Muscle of leg (tissue), 11 donors: ENCODE results near the gene TGFB1I1. TPM values are rescaled to one million over a fixed set of nuclear protein-coding genes. Genes with fewer than 3 reads are reported as not detected.

Experiments
- DNase-seq: peaks from one replicate; pipeline ENCODE4 v3.0.0; 2013
- H3K27ac ChIP-seq: one replicate; pipeline ENCODE4 v1.5.1; 2013; ENCODE audit warnings: mild to moderate bottlenecking, low read length, control low read depth
- H3K27me3 ChIP-seq: one replicate; pipeline ENCODE4 v1.6.1; 2013; ENCODE audit warnings: low read length; ENCODE audit not compliant: control insufficient read depth, insufficient read depth
- H3K36me3 ChIP-seq: one replicate; pipeline ENCODE4 v1.6.1; 2013; ENCODE audit warnings: low read length; ENCODE audit not compliant: control insufficient read depth, insufficient read depth
- H3K4me1 ChIP-seq: one replicate; pipeline ENCODE4 v1.6.1; 2013; ENCODE audit warnings: low read length; ENCODE audit not compliant: control insufficient read depth, insufficient read depth
- H3K4me3 ChIP-seq: one replicate; pipeline ENCODE4 v1.5.1; 2013; ENCODE audit warnings: low read length, control low read depth
- H3K9me3 ChIP-seq: replicated peaks from 2 replicates; pipeline ENCODE4 v1.6.1; 2013; ENCODE audit warnings: low read depth, low read length; ENCODE audit not compliant: control insufficient read depth
- WGBS: methylation state at CpG from one replicate; pipeline ENCODE4 v1.1.5; 2013; ENCODE audit warnings: missing lambda C conversion rate; ENCODE audit not compliant: insufficient coverage; 5-methylcytosine and 5-hydroxymethylcytosine counted together
- polyA plus RNA-seq, 8 donors: library from polyadenylated mRNA; unstranded; fragments of 120-200 nt; gene quantifications; one replicate each; pipeline versions ENCODE4 v1.2.1 to v1.2.3, GENCODE V29; 2013; ENCODE audit warnings: inconsistent platforms in 1 of 8, low replicate concordance in 1 of 8; ENCODE audit not compliant: insufficient read length in 8 of 8, insufficient read depth in 1 of 8
- total RNA-seq: library from RNA; stranded (reverse); fragments of 120-200 nt; gene quantifications from one replicate; pipeline ENCODE4 v1.2.4, GENCODE V29; 2013

TGFB1I1 gene
- total and polyA plus RNA-seq, 9 donors, result 29.9 to 127 (median 84.6) TPM

- 75% methylated on average over 1 of the region's 5 CpGs for WGBS
- Histone ChIP-seq H3K27ac (no peak overlapping the region), H3K4me3 (no peak overlapping the region), H3K9me3 (no peaks in the 10 kb centered on the region), H3K4me1 (peaks cover 39% of the 10 kb centered on the region), H3K36me3 (peaks cover 7% of the 10 kb centered on the region), H3K27me3 (no peaks in the 10 kb centered on the region)
- DNase-seq, result no peak
Measured at GRCh38 chr16:31451201-31451600, 20.8 kb upstream of the TGFB1I1 start.

- peaks cover 44% of the 10 kb centered on the region for H3K4me1 ChIP-seq
- H3K9me3 ChIP-seq, result no peaks in the 10 kb centered on the region
- 20% methylated on average over 3 of the region's 11 CpGs for WGBS
Measured at GRCh38 chr16:31451681-31452351, 20.1 kb upstream of the TGFB1I1 start.

GRCh38 chr16:31452631-31453106 lies 19.3 kb upstream of the TGFB1I1 start:
- H3K4me3 ChIP-seq, result no peak overlapping the region
- H3K27me3 ChIP-seq, result no peaks in the 10 kb centered on the region
- H3K36me3 ChIP-seq, result peaks cover 14% of the 10 kb centered on the region
- WGBS, result no CpG with 5 or more reads among the region's 3 CpGs
- peaks cover 52% of the 10 kb centered on the region for H3K4me1 ChIP-seq
- peak overlapping the region; percentile 44 for H3K27ac ChIP-seq
- no peaks in the 10 kb centered on the region for H3K9me3 ChIP-seq
- peak; percentile 82 for DNase-seq

More at GRCh38 chr16:31451681-31452351, 20.1 kb upstream of the TGFB1I1 start:
- H3K27me3 ChIP-seq, result no peaks in the 10 kb centered on the region
- peaks cover 11% of the 10 kb centered on the region for H3K36me3 ChIP-seq
- H3K27ac ChIP-seq, result no peak overlapping the region
- DNase-seq, result peak; percentile 63
- no peak overlapping the region for H3K4me3 ChIP-seq

GRCh38 chr16:31453255-31454204 lies 18.4 kb upstream of the TGFB1I1 start:
- Histone ChIP-seq H3K36me3 (peaks cover 14% of the 10 kb centered on the region), H3K27ac (peak overlapping the region; percentile 62), H3K4me3 (no peak overlapping the region), H3K4me1 (peaks cover 59% of the 10 kb centered on the region), H3K9me3 (no peaks in the 10 kb centered on the region), H3K27me3 (no peaks in the 10 kb centered on the region)
- 37% methylated on average over 11 of the region's 20 CpGs for WGBS
- peak; percentile 74 for DNase-seq

- WGBS, result 65% methylated on average over 4 of the region's 17 CpGs
- H3K27ac ChIP-seq, result no peak overlapping the region
- peaks cover 66% of the 10 kb centered on the region for H3K4me1 ChIP-seq
Measured at GRCh38 chr16:31455601-31456314, 16.2 kb upstream of the TGFB1I1 start.

GRCh38 chr16:31456988-31457360 lies 15.0 kb upstream of the TGFB1I1 start:
- Histone ChIP-seq H3K9me3 (no peaks in the 10 kb centered on the region), H3K36me3 (peaks cover 17% of the 10 kb centered on the region), H3K27me3 (no peaks in the 10 kb centered on the region), H3K27ac (no peak overlapping the region), H3K4me3 (no peak overlapping the region), H3K4me1 (peaks cover 63% of the 10 kb centered on the region)
- DNase-seq, result no peak
- 44% methylated on average over 5 of the region's 8 CpGs for WGBS

More at GRCh38 chr16:31455601-31456314, 16.2 kb upstream of the TGFB1I1 start:
- H3K4me3 ChIP-seq, result no peak overlapping the region
- H3K27me3 ChIP-seq, result no peaks in the 10 kb centered on the region
- DNase-seq, result no peak
- peaks cover 14% of the 10 kb centered on the region for H3K36me3 ChIP-seq
- no peaks in the 10 kb centered on the region for H3K9me3 ChIP-seq

GRCh38 chr16:31458073-31458843 lies 13.7 kb upstream of the TGFB1I1 start:
- under 1% methylated on average over 39 of the region's 42 CpGs for whole genome bisulfite sequencing
- Histone ChIP-seq H3K27me3 (no peaks in the 10 kb centered on the region), H3K27ac (peak overlapping the region; percentile 99), H3K4me1 (peaks cover 54% of the 10 kb centered on the region), H3K4me3 (peak overlapping the region; percentile 89), H3K36me3 (peaks cover 29% of the 10 kb centered on the region), H3K9me3 (no peaks in the 10 kb centered on the region)
- no peak for DNase-seq

- H3K9me3 ChIP-seq, result no peaks in the 10 kb centered on the region
- H3K36me3 ChIP-seq, result peaks cover 35% of the 10 kb centered on the region
- H3K27ac ChIP-seq, result peak within 1 kb of the TSS; percentile 99
- WGBS, result under 1% methylated on average over 90 of the region's 91 CpGs
- peak; percentile 99 for DNase-seq
- H3K27me3 ChIP-seq, result no peaks in the 10 kb centered on the region
- H3K4me1 ChIP-seq, result peaks cover 46% of the 10 kb centered on the region
- H3K4me3 ChIP-seq, result peak within 1 kb of the TSS; percentile 89
Measured at GRCh38 chr16:31458844-31459686, 12.9 kb upstream of the TGFB1I1 start, which contains the start of gene ARMC5. TSS of gene ARMC5 (plus strand) at chr16:31459501. CDS start at chr16:31459525, 24 bp downstream.
